IMR-90 (cell line): Measurements from ENCODE around the gene MEIOB. TPM values are rescaled to one million over a fixed set of nuclear protein-coding genes. Genes with fewer than 3 reads are reported as not detected.

ENCODE experiments used
- ATAC-seq: fragments of 200-7000 bp; cut with Tn5 transposase; 2 replicates; pipeline ENCODE4 v1.9.1; 2020; ENCODE audit warnings: low read depth, mild to moderate bottlenecking, moderate library complexity
- BruUV-seq: library from RNA; stranded (reverse); fragments of 400-500 nt; replicated peaks from 2 replicates; lab custom pipeline; 2021; lab: Mats Ljungman, UMichigan
- CTCF ChIA-PET: fragments of 300-600 bp; formaldehyde crosslinking; extraction: SDS; loops from one replicate; lab custom pipeline; 2021; ENCODE audit warnings: antibody characterized with exemption; lab: Yijun Ruan, JAX
- POLR2A ChIA-PET: fragments of 300-600 bp; sonication (Branson Sonifier 250); formaldehyde crosslinking; loops from one replicate; lab custom pipeline; 2022; ENCODE audit warnings: antibody characterized with exemption; ENCODE audit not compliant: unreplicated experiment; lab: Charles Lee
- DNase-seq: peaks from one replicate; pipeline ENCODE4 v3.0.0; 2013
- H2AFZ ChIP-seq: replicated peaks from 2 replicates; pipeline ENCODE3; 2013; ENCODE audit warnings: low read length, mild to moderate bottlenecking; ENCODE audit not compliant: poor library complexity
- H2AK5ac ChIP-seq: 2 replicates; pipeline ENCODE4 v1.6.1; 2013; ENCODE audit warnings: low read depth, low read length, inconsistent platforms
- H2AK9ac ChIP-seq: replicated peaks from 2 replicates; pipeline ENCODE3; 2013; ENCODE audit warnings: mild to moderate bottlenecking, low read depth, low read length, moderate library complexity; ENCODE audit not compliant: poor library complexity
- H2BK120ac ChIP-seq: 2 replicates; pipeline ENCODE4 v1.6.1; 2013; ENCODE audit warnings: low read depth, low read length, inconsistent platforms
- H2BK15ac ChIP-seq: 3 replicates; pipeline ENCODE4 v1.6.1; 2013; ENCODE audit warnings: low read depth, low read length, inconsistent platforms
- H2BK20ac ChIP-seq: 2 replicates; pipeline ENCODE4 v1.6.1; 2013; ENCODE audit warnings: low read depth, mild to moderate bottlenecking, inconsistent platforms, low read length, moderate library complexity
- H2BK5ac ChIP-seq: 2 replicates; pipeline ENCODE4 v1.6.1; 2013; ENCODE audit warnings: mild to moderate bottlenecking, low read depth, low read length, inconsistent platforms; ENCODE audit not compliant: poor library complexity, severe bottlenecking
- H3K14ac ChIP-seq: replicated peaks from 2 replicates; pipeline ENCODE4 v1.6.1; 2013; ENCODE audit warnings: low read depth, low read length, inconsistent platforms
- H3K18ac ChIP-seq: 2 replicates; pipeline ENCODE4 v1.6.1; 2013; ENCODE audit warnings: low read depth, low read length, control low read depth
- H3K23ac ChIP-seq: 2 replicates; pipeline ENCODE4 v1.6.1; 2013; ENCODE audit warnings: low read depth, low read length, inconsistent platforms
- H3K27ac ChIP-seq: 2 replicates; pipeline ENCODE4 v1.5.1; 2013; ENCODE audit warnings: mild to moderate bottlenecking, control low read depth, low read length; ENCODE audit not compliant: insufficient read depth
- H3K27me3 ChIP-seq: 2 replicates; pipeline ENCODE4 v1.6.1; 2013; ENCODE audit warnings: low read length; ENCODE audit not compliant: control insufficient read depth, insufficient read depth
- H3K36me3 ChIP-seq: 2 replicates; pipeline ENCODE4 v1.6.1; 2013; ENCODE audit warnings: low read length, mixed read lengths; ENCODE audit not compliant: control insufficient read depth, insufficient read depth
- H3K4ac ChIP-seq: 2 replicates; pipeline ENCODE4 v1.6.1; 2013; ENCODE audit warnings: low read depth, low read length, inconsistent platforms
- H3K4me1 ChIP-seq: 2 replicates; pipeline ENCODE4 v1.6.1; 2013; ENCODE audit warnings: low read length, mixed read lengths; ENCODE audit not compliant: control insufficient read depth, insufficient read depth
- H3K4me2 ChIP-seq: 2 replicates; pipeline ENCODE4 v1.6.1; 2013; ENCODE audit warnings: low read depth, mild to moderate bottlenecking, control low read depth, low read length, moderate library complexity
- H3K4me3 ChIP-seq: 2 replicates; pipeline ENCODE4 v1.5.1; 2013; ENCODE audit warnings: low read depth, mild to moderate bottlenecking, control low read depth, low read length, moderate library complexity; ENCODE audit not compliant: insufficient read depth
- H3K56ac ChIP-seq: 2 replicates; pipeline ENCODE4 v1.6.1; 2013; ENCODE audit warnings: low read length, inconsistent platforms; ENCODE audit not compliant: insufficient read depth; ENCODE audit errors: extremely low read depth
- H3K79me1 ChIP-seq, 2 experiments: 2 replicates each; pipeline ENCODE4 v1.6.1; 2013; ENCODE audit warnings: low read length in 2 of 2, inconsistent platforms in 1 of 2, low read depth in 1 of 2
- H3K9ac ChIP-seq: 2 replicates; pipeline ENCODE4 v1.6.1; 2013; ENCODE audit warnings: low read depth, low read length, control low read depth
- H3K9me1 ChIP-seq: 2 replicates; pipeline ENCODE4 v1.6.1; 2013; ENCODE audit warnings: low read length, inconsistent platforms; ENCODE audit not compliant: insufficient read depth
- H3K9me3 ChIP-seq: 2 replicates; pipeline ENCODE4 v1.6.1; 2013; ENCODE audit warnings: low read length; ENCODE audit not compliant: control insufficient read depth, insufficient read depth
- H4K20me1 ChIP-seq: 2 replicates; pipeline ENCODE4 v1.6.1; 2013; ENCODE audit warnings: low read length, inconsistent platforms; ENCODE audit not compliant: insufficient read depth
- H4K5ac ChIP-seq: 2 replicates; pipeline ENCODE4 v1.6.1; 2013; ENCODE audit warnings: mild to moderate bottlenecking, low read depth, low read length, control low read depth
- H4K8ac ChIP-seq, 2 experiments: 2 replicates each; pipeline ENCODE4 v1.6.1; 2013; ENCODE audit warnings: low read depth in 2 of 2, low read length in 2 of 2, control low read depth in 1 of 2, inconsistent platforms in 1 of 2
- H4K91ac ChIP-seq: 2 replicates; pipeline ENCODE4 v1.6.1; 2013; ENCODE audit warnings: low read depth, low read length, inconsistent platforms; ENCODE audit not compliant: insufficient read depth
- CEBPB ChIP-seq: IDR thresholded peaks from 2 replicates; pipeline ENCODE4 v1.6.1; 2012; ENCODE audit warnings: low read depth, low read length, improper control_type of control experiment
- CHD1 ChIP-seq: IDR thresholded peaks from 2 replicates; pipeline ENCODE4 v1.6.1; 2012; ENCODE audit warnings: low read depth, low read length, improper control_type of control experiment
- FOS ChIP-seq: fragments of 150-350 bp; IDR thresholded peaks from 2 replicates; pipeline ENCODE4 v1.6.1; 2016; ENCODE audit warnings: low read depth, low read length
- MAZ ChIP-seq: IDR thresholded peaks from 2 replicates; pipeline ENCODE4 v1.6.1; 2012; ENCODE audit warnings: low read depth, mild to moderate bottlenecking, low read length, improper control_type of control experiment, moderate library complexity, borderline replicate concordance
- MXI1 ChIP-seq: IDR thresholded peaks from 2 replicates; pipeline ENCODE4 v1.6.1; 2012; ENCODE audit warnings: low read depth, mild to moderate bottlenecking, low read length, moderate library complexity, borderline replicate concordance
- POLR2A ChIP-seq: IDR thresholded peaks from 2 replicates; pipeline ENCODE4 v1.6.1; 2012; ENCODE audit warnings: mild to moderate bottlenecking, low read depth, low read length
- RAD21 ChIP-seq: IDR thresholded peaks from 2 replicates; pipeline ENCODE4 v1.6.1; 2012; ENCODE audit warnings: low read length, improper control_type of control experiment
- RCOR1 ChIP-seq: IDR thresholded peaks from 2 replicates; pipeline ENCODE4 v1.6.1; 2012; ENCODE audit warnings: mild to moderate bottlenecking, low read length, improper control_type of control experiment; ENCODE audit not compliant: insufficient replicate concordance
- RFX5 ChIP-seq: IDR thresholded peaks from 2 replicates; pipeline ENCODE4 v1.8.0; 2012; ENCODE audit warnings: low read depth, mild to moderate bottlenecking, low read length, moderate library complexity
- SMC3 ChIP-seq: fragments of 150-350 bp; IDR thresholded peaks from 2 replicates; pipeline ENCODE4 v1.6.1; 2016; ENCODE audit warnings: low read depth, mild to moderate bottlenecking, antibody characterized with exemption, low read length, moderate library complexity
- WGBS, 2 experiments: methylation state at CpG; one replicate each; pipeline versions ENCODE4 v1.1.5 to v1.1.7; 2013; ENCODE audit warnings: missing lambda C conversion rate in 2 of 2; ENCODE audit not compliant: insufficient read length in 1 of 2; ENCODE audit errors: extremely low coverage in 2 of 2; 5-methylcytosine and 5-hydroxymethylcytosine counted together
- dilution Hi-C: fragments of 300-500 bp; cut with HindIII; formaldehyde crosslinking; loops from one replicate; pipeline ENCODE4 v1.14.3; 2018; ENCODE audit warnings: low sequenced_read_pairs; ENCODE audit not compliant: unreplicated experiment
- in situ Hi-C: fragments of 300-500 bp; cut with MboI; formaldehyde crosslinking; loops from 3 replicates; pipeline ENCODE4 v1.14.3; 2019; ENCODE audit warnings: low sequenced_read_pairs, inconsistent platforms, mixed read lengths
- intact Hi-C: fragments of 100-400 bp; cut with micrococcal nuclease; formaldehyde crosslinking; loops from 2 replicates; pipeline ENCODE4 v1.10.0; 2022
- polyA plus RNA-seq, 3 experiments: library from polyadenylated mRNA; depleted of rRNA; stranded (reverse); fragments of >200 nt; gene quantifications; 2 replicates each; pipeline ENCODE4 v1.2.3, GENCODE V29; 2012; ENCODE audit warnings: low replicate concordance in 1 of 3
- total RNA-seq: library from RNA; depleted of rRNA; stranded (reverse); fragments of >200 nt; gene quantifications from 2 replicates; pipeline ENCODE4 v1.2.3, GENCODE V29; 2012
- TF ChIP-seq, protein P1 (sequence below): fragments of 150-350 bp; IDR thresholded peaks from 2 replicates; pipeline ENCODE4 v1.6.1; 2016; ENCODE audit warnings: low read depth, mild to moderate bottlenecking, low read length, moderate library complexity, borderline replicate concordance

Gene MEIOB
- total and polyA plus RNA-seq, 2 of the 4 experiments (the other 2 are of a cell fraction) = 0.14 TPM; not detected in 1

GRCh38 chr16:1789643-1790045 is 82.3 kb downstream of the MEIOB start:
- H4K20me1 ChIP-seq = peaks cover 29% of the 10 kb centered on the region
- in situ Hi-C loops = no loop called here
- H2AK9ac ChIP-seq = no peak overlapping the region
- no peaks in the 10 kb centered on the region for H3K9me3 ChIP-seq
- no peak overlapping the region for H2BK15ac ChIP-seq
- ChIA-PET CTCF (no interaction called here), POLR2A (no interaction called here)
- H3K18ac ChIP-seq = no peak overlapping the region
- DNase-seq = no peak
- ATAC-seq = no peak
- H3K27me3 ChIP-seq = no peaks in the 10 kb centered on the region
- no peak overlapping the region for H3K14ac ChIP-seq
- H3K23ac ChIP-seq = no peak overlapping the region
- no peaks in the 10 kb centered on the region for H3K9me1 ChIP-seq
- no peak overlapping the region for H3K27ac ChIP-seq
- no peak overlapping the region for H4K8ac ChIP-seq
- H3K4me3 ChIP-seq = no peak overlapping the region
- H3K4ac ChIP-seq = no peak overlapping the region
- WGBS, 2 experiments = no CpG with 5 or more reads among the region's 25 CpGs
- no peak overlapping the region for H3K4me2 ChIP-seq
- peaks cover 6 to 27% of the 10 kb centered on the region in 2 experiments; a peak in 3 of 4 replicates for H3K79me1 ChIP-seq
- H3K4me1 ChIP-seq = no peaks in the 10 kb centered on the region
- no peak overlapping the region for H3K9ac ChIP-seq
- H2AFZ ChIP-seq = no peak overlapping the region
- BruUV-seq = no TSS peak
- no peak overlapping the region for H3K56ac ChIP-seq
- peaks cover 36% of the 10 kb centered on the region for H3K36me3 ChIP-seq
- no peak overlapping the region for H4K91ac ChIP-seq
- no peak overlapping the region for H2AK5ac ChIP-seq
- intact Hi-C loops = no loop called here
- dilution Hi-C loops = no loop called here
- no peak for TF ChIP-seq MAZ
- TF ChIP-seq SMC3 = no peak
- no peak for TF ChIP-seq CHD1
- TF ChIP-seq, protein P1, sequence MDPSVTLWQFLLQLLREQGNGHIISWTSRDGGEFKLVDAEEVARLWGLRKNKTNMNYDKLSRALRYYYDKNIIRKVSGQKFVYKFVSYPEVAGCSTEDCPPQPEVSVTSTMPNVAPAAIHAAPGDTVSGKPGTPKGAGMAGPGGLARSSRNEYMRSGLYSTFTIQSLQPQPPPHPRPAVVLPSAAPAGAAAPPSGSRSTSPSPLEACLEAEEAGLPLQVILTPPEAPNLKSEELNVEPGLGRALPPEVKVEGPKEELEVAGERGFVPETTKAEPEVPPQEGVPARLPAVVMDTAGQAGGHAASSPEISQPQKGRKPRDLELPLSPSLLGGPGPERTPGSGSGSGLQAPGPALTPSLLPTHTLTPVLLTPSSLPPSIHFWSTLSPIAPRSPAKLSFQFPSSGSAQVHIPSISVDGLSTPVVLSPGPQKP = no peak
- TF ChIP-seq RFX5 = no peak
- no peak for TF ChIP-seq FOS
- TF ChIP-seq RCOR1 = no peak
- no peak for TF ChIP-seq MXI1
- TF ChIP-seq POLR2A = no peak
- no peak for TF ChIP-seq CEBPB
- TF ChIP-seq RAD21 = no peak
- no peak overlapping the region for H4K5ac ChIP-seq
- H2BK5ac ChIP-seq = no peak overlapping the region
- H2BK20ac ChIP-seq = no peak overlapping the region
- no peak overlapping the region for H2BK120ac ChIP-seq
